Measurements from ENCODE around the gene HTR5A.

DNA sequence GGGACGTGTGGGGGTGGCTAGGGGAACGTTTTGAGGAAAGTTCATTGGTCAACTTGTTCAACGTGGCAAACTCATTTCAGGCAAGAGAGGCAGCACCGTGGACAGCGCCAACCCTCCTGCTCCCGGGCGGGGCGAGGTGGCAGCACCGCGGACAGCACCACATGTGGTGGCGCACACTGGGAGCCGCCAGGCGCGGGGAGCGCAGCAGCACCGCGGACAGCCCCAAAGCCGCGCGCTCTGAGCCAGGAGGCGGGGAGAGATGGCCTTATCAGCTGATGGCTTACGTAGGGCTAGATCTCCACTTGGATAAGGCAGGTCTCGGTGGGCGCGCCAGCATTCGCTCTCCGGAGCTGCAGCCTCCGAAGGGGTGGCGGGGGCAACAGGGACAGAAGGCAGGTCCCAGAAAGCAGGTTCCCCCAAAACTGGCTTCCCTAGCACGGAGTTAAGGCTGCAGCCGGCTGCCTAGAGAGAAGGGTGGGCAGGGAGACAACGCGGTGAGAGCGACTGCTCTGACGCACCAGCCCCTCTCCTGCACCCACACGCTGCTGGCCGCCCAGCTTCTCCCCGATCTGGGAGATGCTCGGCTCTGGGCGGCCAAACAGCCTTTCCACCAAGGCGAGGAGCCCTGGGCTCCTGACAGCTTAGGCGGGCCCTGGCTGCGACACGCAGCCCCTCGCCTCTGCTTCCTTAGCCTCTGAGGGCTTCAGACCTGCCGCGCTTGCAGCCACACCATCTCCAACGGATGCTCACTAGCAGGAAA, at the start of gene HTR5A:
- TF ChIP-seq POLR2AphosphoS5 (IDR thresholded peaks at IDR 0.05; ENCODE audit: low read depth, low read length): no peak
- TF ChIP-seq, protein P1, sequence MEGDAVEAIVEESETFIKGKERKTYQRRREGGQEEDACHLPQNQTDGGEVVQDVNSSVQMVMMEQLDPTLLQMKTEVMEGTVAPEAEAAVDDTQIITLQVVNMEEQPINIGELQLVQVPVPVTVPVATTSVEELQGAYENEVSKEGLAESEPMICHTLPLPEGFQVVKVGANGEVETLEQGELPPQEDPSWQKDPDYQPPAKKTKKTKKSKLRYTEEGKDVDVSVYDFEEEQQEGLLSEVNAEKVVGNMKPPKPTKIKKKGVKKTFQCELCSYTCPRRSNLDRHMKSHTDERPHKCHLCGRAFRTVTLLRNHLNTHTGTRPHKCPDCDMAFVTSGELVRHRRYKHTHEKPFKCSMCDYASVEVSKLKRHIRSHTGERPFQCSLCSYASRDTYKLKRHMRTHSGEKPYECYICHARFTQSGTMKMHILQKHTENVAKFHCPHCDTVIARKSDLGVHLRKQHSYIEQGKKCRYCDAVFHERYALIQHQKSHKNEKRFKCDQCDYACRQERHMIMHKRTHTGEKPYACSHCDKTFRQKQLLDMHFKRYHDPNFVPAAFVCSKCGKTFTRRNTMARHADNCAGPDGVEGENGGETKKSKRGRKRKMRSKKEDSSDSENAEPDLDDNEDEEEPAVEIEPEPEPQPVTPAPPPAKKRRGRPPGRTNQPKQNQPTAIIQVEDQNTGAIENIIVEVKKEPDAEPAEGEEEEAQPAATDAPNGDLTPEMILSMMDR (IDR thresholded peaks at IDR 0.05): no peak
- no peak for TF ChIP-seq TCF7L2 (IDR thresholded peaks at IDR 0.05; ENCODE audit: low read depth, low read length)
- TF ChIP-seq SIN3A (IDR thresholded peaks at IDR 0.05; ENCODE audit: borderline replicate concordance, insufficient read depth, low read depth, low read length): peak; percentile 99
